HG03342 (cell line): ENCODE results near the gene YWHAB.

ENCODE experiments used
- ATAC-seq: cut with Tn5 transposase; IDR thresholded peaks from one replicate; pipeline ENCODE4 v1.9.1; 2021; ENCODE audit warnings: mild to moderate bottlenecking, moderate library complexity; ENCODE audit not compliant: unreplicated experiment

Gene YWHAB

GRCh38 chr20:44911264-44911921 is 25.9 kb downstream of the YWHAB start:
- ATAC-seq: no peak

- ATAC-seq: no peak
Measured at GRCh38 chr20:44912189-44912588, 26.7 kb downstream of the YWHAB start.

DNA sequence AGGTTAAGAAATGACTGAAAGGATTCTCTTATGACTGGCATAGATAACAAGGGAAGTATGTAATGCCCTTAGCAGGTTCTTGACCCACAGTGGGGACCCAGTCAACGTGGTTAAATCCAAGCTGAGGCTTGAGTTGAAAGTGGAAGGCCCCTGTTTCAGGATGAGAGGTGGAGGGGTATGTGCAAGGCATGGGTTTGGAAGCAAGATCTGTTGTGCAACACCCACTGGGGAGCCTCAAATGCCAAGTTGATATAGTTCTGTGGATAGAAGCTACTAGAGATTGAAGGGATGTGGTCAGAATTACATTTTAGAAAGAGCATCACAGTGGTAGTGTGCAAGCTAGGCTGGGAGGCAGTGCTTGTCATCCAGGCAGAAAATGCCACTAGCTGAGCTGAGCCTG is 29.4 kb downstream of the YWHAB start:
- no peak for ATAC-seq

DNA sequence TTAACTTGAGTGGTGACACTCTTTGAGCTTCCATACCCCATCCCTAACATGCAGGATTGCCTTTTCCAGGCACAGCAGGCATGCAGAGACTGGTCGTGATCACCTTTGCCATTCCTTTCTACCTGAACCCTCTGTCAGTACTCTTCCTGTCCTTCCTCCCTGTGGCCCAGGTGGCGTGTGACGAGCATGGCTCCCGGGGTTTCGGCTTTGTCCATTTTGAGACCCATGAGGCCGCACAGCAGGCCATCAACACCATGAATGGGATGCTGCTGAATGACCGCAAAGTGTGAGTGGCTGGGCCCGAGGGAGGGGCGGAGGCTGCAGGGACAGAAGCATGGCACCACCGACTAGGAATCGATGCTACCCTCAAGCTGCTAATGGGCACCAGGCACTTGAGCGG is 31.1 kb downstream of the YWHAB start:
- ATAC-seq: no peak

DNA sequence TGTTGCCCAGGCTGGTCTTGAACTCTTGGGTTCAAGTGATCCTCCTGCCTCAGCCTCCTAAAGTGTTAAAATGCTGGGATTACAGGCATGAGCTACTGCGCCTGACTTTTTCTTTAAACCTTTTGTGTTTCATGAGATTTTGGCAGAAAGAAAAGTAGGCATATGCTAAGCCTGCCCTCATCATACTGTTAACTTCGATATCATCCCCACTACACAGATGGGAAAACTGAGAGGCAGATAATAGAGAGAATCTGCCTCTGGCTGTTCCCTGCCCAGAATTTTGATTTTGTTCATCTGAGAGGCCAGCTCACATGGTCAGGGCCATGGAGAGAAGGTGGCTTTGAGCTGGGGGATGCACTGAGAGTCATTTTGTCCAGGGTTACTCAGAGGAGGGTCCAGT is 31.9 kb downstream of the YWHAB start:
- ATAC-seq: no peak

- no peak for ATAC-seq
Measured at GRCh38 chr20:44918342-44918741, 32.8 kb downstream of the YWHAB start.

DNA sequence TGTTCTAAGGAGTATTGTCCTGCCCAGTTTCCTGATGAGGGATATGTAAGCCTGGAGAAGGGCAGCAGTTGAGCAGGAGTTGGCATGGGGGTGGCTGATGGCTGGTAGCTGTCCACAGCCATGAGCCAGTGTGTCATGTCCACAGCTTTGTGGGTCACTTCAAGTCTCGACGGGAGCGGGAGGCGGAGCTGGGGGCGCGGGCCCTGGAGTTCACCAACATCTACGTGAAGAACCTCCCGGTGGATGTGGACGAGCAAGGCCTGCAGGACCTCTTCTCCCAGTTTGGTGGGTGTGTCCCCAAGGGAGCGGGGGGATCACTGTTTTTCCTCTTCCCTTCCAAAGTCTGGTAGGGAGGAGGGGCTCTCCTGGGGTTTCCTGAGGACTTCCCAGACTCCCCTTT is 33.3 kb downstream of the YWHAB start:
- no peak for ATAC-seq

GRCh38 chr20:44921447-44921846 is 35.9 kb downstream of the YWHAB start:
- ATAC-seq: no peak

GRCh38 chr20:44924541-44924940 is 39.0 kb downstream of the YWHAB start:
- no peak for ATAC-seq

- ATAC-seq: no peak
Measured at GRCh38 chr20:44928595-44928994, 43.1 kb downstream of the YWHAB start.

DNA sequence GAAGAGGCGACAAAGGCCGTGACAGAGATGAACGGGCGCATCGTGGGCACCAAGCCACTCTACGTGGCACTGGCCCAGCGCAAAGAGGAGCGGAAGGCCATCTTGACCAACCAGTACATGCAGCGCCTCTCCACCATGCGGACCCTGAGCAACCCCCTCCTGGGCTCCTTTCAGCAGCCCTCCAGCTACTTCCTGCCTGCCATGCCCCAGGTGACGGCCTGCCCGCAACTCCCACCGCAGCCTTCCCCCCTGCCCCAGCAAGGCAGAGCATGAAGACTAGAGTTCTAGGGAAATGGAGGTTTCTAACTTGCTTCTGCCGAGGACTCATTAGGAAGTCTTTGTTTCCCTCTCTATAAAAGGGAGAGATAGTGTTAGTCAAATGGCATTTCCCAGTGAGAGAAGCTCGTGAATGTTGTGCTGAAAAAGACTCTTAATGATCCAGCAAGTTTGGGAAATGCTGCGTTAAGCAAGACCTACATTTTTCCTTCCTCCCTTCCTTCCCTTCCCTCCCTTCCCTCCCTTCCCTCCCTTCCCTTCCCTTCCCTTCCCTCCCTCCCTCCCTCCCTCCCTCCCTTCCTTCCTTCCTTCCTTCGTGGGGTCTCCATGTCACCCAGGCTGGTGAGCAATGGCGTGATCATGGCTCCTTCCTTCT is 45.1 kb downstream of the YWHAB start:
- ATAC-seq: no peak

DNA sequence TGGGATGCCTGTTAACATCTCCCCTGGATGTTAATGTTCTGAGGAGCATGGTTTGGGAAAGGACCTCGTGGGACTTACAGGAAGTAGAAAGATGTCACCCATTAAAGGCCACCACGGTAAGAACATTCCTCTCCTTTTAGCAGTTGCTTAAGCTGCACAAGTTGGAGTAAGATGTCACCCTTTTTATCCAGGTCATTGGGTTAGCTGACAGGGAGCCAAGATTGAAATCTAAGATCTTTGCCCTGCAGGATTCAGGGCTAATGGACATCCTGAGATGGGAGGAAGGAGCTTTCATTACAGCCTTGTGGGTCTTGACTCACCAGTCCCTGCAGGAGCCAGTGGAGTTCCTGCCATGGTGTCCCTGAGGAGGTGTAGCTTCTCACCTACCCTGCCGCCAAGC is 46.4 kb downstream of the YWHAB start:
- no peak for ATAC-seq

GRCh38 chr20:44932916-44933315 is 47.4 kb downstream of the YWHAB start:
- no peak for ATAC-seq

GRCh38 chr20:44936510-44936909 is 51.0 kb downstream of the YWHAB start:
- no peak for ATAC-seq

- ATAC-seq: no peak
Measured at GRCh38 chr20:44938637-44939036, 53.1 kb downstream of the YWHAB start.

- no peak for ATAC-seq
Measured at GRCh38 chr20:44941120-44941691, 55.7 kb downstream of the YWHAB start.

GRCh38 chr20:44942264-44942973 is 56.9 kb downstream of the YWHAB start:
- no peak for ATAC-seq

DNA sequence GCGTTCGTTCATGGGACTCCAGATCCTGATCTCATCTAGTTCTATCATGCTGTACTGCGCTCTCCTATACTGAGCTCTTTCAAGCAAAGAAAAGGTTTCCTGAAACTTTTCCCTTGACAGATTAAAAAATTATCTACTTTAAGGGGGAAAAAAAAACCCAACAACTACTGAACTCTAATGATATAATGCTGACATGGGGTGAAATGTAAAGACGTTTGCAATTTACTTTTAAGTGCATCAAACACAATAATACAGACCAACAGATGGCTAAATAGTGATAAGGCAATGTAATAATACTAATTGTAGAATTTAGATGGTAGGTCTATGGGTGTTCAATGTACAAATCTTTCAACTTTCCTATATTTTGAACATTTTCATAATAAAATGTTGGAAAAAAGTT is 58.3 kb downstream of the YWHAB start:
- ATAC-seq: no peak

- no peak for ATAC-seq
Measured at GRCh38 chr20:44945261-44945660, 59.8 kb downstream of the YWHAB start.

GRCh38 chr20:44946271-44946852 is 60.9 kb downstream of the YWHAB start:
- no peak for ATAC-seq

GRCh38 chr20:44948107-44948506 is 62.6 kb downstream of the YWHAB start:
- ATAC-seq: no peak

GRCh38 chr20:44948513-44948912 is 63.0 kb downstream of the YWHAB start:
- ATAC-seq: no peak
